ENCODE measurements around the gene HDGFL3. TPM values are rescaled to one million over a fixed set of nuclear protein-coding genes. Genes with fewer than 3 reads are reported as not detected.
"Not testable (repeated sequence)": the region's sequence is repeated elsewhere in the genome, so short reads cannot be mapped to it uniquely, and the experiment has no call there.

Gene HDGFL3
- total RNA-seq = 10 to 100 TPM; 65.3 to 68.4 TPM
- 10 to 100 TPM; 28.0 to 68.1 TPM for polyA plus RNA-seq
- long read RNA-seq, donor 1, full-length matches to known transcripts = 19 of 46 reads
- long read RNA-seq, donor 1, partial matches to known transcripts = 2 of 46 reads
- long read RNA-seq, donor 1, other reads (novel, unspliced or antisense) = 25 of 46 reads
- long read RNA-seq, donor 2, full-length matches to known transcripts = 44 of 68 reads
- long read RNA-seq, donor 2, partial matches to known transcripts = 7 of 68 reads
- long read RNA-seq, donor 2, other reads (novel, unspliced or antisense) = 17 of 68 reads

- WGBS, 2 donors = 0 to 1% methylated on average over 49 to 94 of the region's 94 CpGs
- intact Hi-C loops (cut with DNase I) = loop anchor here (5.0 to 10.0 kb wide), 4 partner anchors 141 to 203 kb away; partner anchors contain the start of genes BTBD1 (in 1 of the 2) and C15orf40 (in 1 of the 2)
- ATAC-seq (ENCODE audit: low FRiP score) (peak; percentile 58), DNase-seq (peak; percentile 71 to 88)
- H3K27me3 ChIP-seq (ENCODE audit: control insufficient read depth in 1 of 2, insufficient read depth in 2 of 2, low read length in 1 of 2) = peaks cover 0 to 1% of the 10 kb centered on the region in 2 donors
- peak within 1 kb of the TSS; percentile 88 to 91 for H3K4me3 ChIP-seq (ENCODE audit: low read length in 2 of 2)
- no peaks in the 10 kb centered on the region for H3K9me3 ChIP-seq (ENCODE audit: control insufficient read depth, low read length)
- H3K36me3 ChIP-seq (ENCODE audit: control insufficient read depth in 1 of 2, insufficient read depth in 2 of 2, low read length in 1 of 2) = no peaks in the 10 kb centered on the region
- H3K4me1 ChIP-seq (ENCODE audit: control insufficient read depth in 1 of 2, insufficient read depth in 2 of 2, low read length in 2 of 2) = peaks cover 0 to 4% of the 10 kb centered on the region in 2 donors
- peak within 1 kb of the TSS; percentile 43 to 85 for H3K27ac ChIP-seq (ENCODE audit: low read depth in 1 of 2, low read length in 2 of 2)
These were observed at the start of gene HDGFL3 for GRCh38 chr15:83207660-83208366. HDGFL3 (minus strand) TSS chr15:83207823; CDS start chr15:83207414, 409 bp downstream.

- Histone ChIP-seq H3K4me3 (ENCODE audit: low read length in 2 of 2) (no peak overlapping the region), H3K27me3 (ENCODE audit: control insufficient read depth in 1 of 2, insufficient read depth in 2 of 2, low read length in 1 of 2) (no peaks in the 10 kb centered on the region), H3K4me1 (ENCODE audit: control insufficient read depth in 1 of 2, insufficient read depth in 2 of 2, low read length in 2 of 2) (no peaks in the 10 kb centered on the region), H3K9me3 (ENCODE audit: control insufficient read depth, low read length) (no peaks in the 10 kb centered on the region), H3K27ac (ENCODE audit: low read depth in 1 of 2, low read length in 2 of 2) (no peak overlapping the region), H3K36me3 (ENCODE audit: control insufficient read depth in 1 of 2, insufficient read depth in 2 of 2, low read length in 1 of 2) (no peaks in the 10 kb centered on the region)
- no peak for ATAC-seq (ENCODE audit: low FRiP score)
- intact Hi-C loops (cut with DNase I) = loop anchor here in 1 of 2 donors (10.0 kb wide), 1 partner anchor 164 kb away; no protein-coding TSS in a partner anchor
- no peak for DNase-seq
These were observed 43.2 kb upstream of the HDGFL3 start for GRCh38 chr15:83250781-83251180.

- WGBS, 2 donors = 18 to 23% methylated on average over 3 of the region's 3 CpGs
- DNase-seq (no peak), ATAC-seq (ENCODE audit: low FRiP score) (no peak)
- Histone ChIP-seq H3K4me3 (ENCODE audit: low read length in 2 of 2) (no peak overlapping the region), H3K36me3 (ENCODE audit: control insufficient read depth in 1 of 2, insufficient read depth in 2 of 2, low read length in 1 of 2) (no peaks in the 10 kb centered on the region), H3K4me1 (ENCODE audit: control insufficient read depth in 1 of 2, insufficient read depth in 2 of 2, low read length in 2 of 2) (no peaks in the 10 kb centered on the region), H3K27ac (ENCODE audit: low read depth in 1 of 2, low read length in 2 of 2) (no peak overlapping the region), H3K27me3 (ENCODE audit: control insufficient read depth in 1 of 2, insufficient read depth in 2 of 2, low read length in 1 of 2) (no peaks in the 10 kb centered on the region), H3K9me3 (ENCODE audit: control insufficient read depth, low read length) (no peaks in the 10 kb centered on the region)
- intact Hi-C loops (cut with DNase I) = loop anchor here (5.0 to 10.0 kb wide), 3 partner anchors 188 to 308 kb away; no protein-coding TSS in a partner anchor
These were observed 41.4 kb upstream of the HDGFL3 start for GRCh38 chr15:83249030-83249343.

GRCh38 chr15:83248151-83249029 is 40.8 kb upstream of the HDGFL3 start:
- ATAC-seq (ENCODE audit: low FRiP score) = peak; percentile 74
- no peaks in the 10 kb centered on the region for H3K27me3 ChIP-seq (ENCODE audit: control insufficient read depth in 1 of 2, insufficient read depth in 2 of 2, low read length in 1 of 2)
- H3K4me1 ChIP-seq (ENCODE audit: control insufficient read depth in 1 of 2, insufficient read depth in 2 of 2, low read length in 2 of 2) = no peaks in the 10 kb centered on the region
- intact Hi-C loops (cut with DNase I) = loop anchor here (5.0 to 10.0 kb wide), 3 partner anchors 189 to 309 kb away; no protein-coding TSS in a partner anchor
- DNase-seq = no peak
- H3K9me3 ChIP-seq (ENCODE audit: control insufficient read depth, low read length) = no peaks in the 10 kb centered on the region
- H3K36me3 ChIP-seq (ENCODE audit: control insufficient read depth in 1 of 2, insufficient read depth in 2 of 2, low read length in 1 of 2) = no peaks in the 10 kb centered on the region
- H3K4me3 ChIP-seq (ENCODE audit: low read length in 2 of 2) = no peak overlapping the region
- WGBS, 2 donors = 14 to 16% methylated on average over 11 of the region's 11 CpGs
- H3K27ac ChIP-seq (ENCODE audit: low read depth in 1 of 2, low read length in 2 of 2) = no peak overlapping the region

- H3K4me1 ChIP-seq (ENCODE audit: control insufficient read depth in 1 of 2, insufficient read depth in 2 of 2, low read length in 2 of 2) = no peaks in the 10 kb centered on the region
- intact Hi-C loops (cut with DNase I) = loop anchor here in 1 of 2 donors (10.0 kb wide), 1 partner anchor 311 kb away; no protein-coding TSS in a partner anchor
- 72% methylated on average over 8 of the region's 8 CpGs for WGBS, 2 donors
- ATAC-seq (ENCODE audit: low FRiP score) (no peak), DNase-seq (no peak)
- H3K4me3 ChIP-seq (ENCODE audit: low read length in 2 of 2) = no peak overlapping the region
- no peaks in the 10 kb centered on the region for H3K36me3 ChIP-seq (ENCODE audit: control insufficient read depth in 1 of 2, insufficient read depth in 2 of 2, low read length in 1 of 2)
- no peaks in the 10 kb centered on the region for H3K27me3 ChIP-seq (ENCODE audit: control insufficient read depth in 1 of 2, insufficient read depth in 2 of 2, low read length in 1 of 2)
- H3K9me3 ChIP-seq (ENCODE audit: control insufficient read depth, low read length) = no peaks in the 10 kb centered on the region
- H3K27ac ChIP-seq (ENCODE audit: low read depth in 1 of 2, low read length in 2 of 2) = no peak overlapping the region
These were observed 36.0 kb upstream of the HDGFL3 start for GRCh38 chr15:83243634-83244033.

- no peaks in the 10 kb centered on the region for H3K27me3 ChIP-seq (ENCODE audit: control insufficient read depth in 1 of 2, insufficient read depth in 2 of 2, low read length in 1 of 2)
- intact Hi-C loops (cut with DNase I) = no loop called here
- H3K27ac ChIP-seq (ENCODE audit: low read depth in 1 of 2, low read length in 2 of 2) = no peak overlapping the region
- H3K9me3 ChIP-seq (ENCODE audit: control insufficient read depth, low read length) = no peaks in the 10 kb centered on the region
- 93 to 98% methylated on average over 21 of the region's 21 CpGs for WGBS, 2 donors
- H3K4me3 ChIP-seq (ENCODE audit: low read length in 2 of 2) = no peak overlapping the region
- no peaks in the 10 kb centered on the region for H3K36me3 ChIP-seq (ENCODE audit: control insufficient read depth in 1 of 2, insufficient read depth in 2 of 2, low read length in 1 of 2)
- DNase-seq (no peak), ATAC-seq (ENCODE audit: low FRiP score) (no peak)
- no peaks in the 10 kb centered on the region for H3K4me1 ChIP-seq (ENCODE audit: control insufficient read depth in 1 of 2, insufficient read depth in 2 of 2, low read length in 2 of 2)
These were observed 22.6 kb upstream of the HDGFL3 start for GRCh38 chr15:83230242-83230641.

GRCh38 chr15:83225449-83225848 is 17.8 kb upstream of the HDGFL3 start:
- Histone ChIP-seq H3K36me3 (ENCODE audit: control insufficient read depth in 1 of 2, insufficient read depth in 2 of 2, low read length in 1 of 2) (no peaks in the 10 kb centered on the region), H3K4me1 (ENCODE audit: control insufficient read depth in 1 of 2, insufficient read depth in 2 of 2, low read length in 2 of 2) (no peaks in the 10 kb centered on the region), H3K9me3 (ENCODE audit: control insufficient read depth, low read length) (peaks cover 2% of the 10 kb centered on the region), H3K27ac (ENCODE audit: low read depth in 1 of 2, low read length in 2 of 2) (no peak overlapping the region), H3K4me3 (ENCODE audit: low read length in 2 of 2) (no peak overlapping the region), H3K27me3 (ENCODE audit: control insufficient read depth in 1 of 2, insufficient read depth in 2 of 2, low read length in 1 of 2) (no peaks in the 10 kb centered on the region)
- ATAC-seq (ENCODE audit: low FRiP score) (no peak), DNase-seq (no peak)
- intact Hi-C loops (cut with DNase I) = no loop called here
- WGBS, 2 donors = 83 to 85% methylated on average over 9 of the region's 9 CpGs

- H3K27me3 ChIP-seq (ENCODE audit: control insufficient read depth in 1 of 2, insufficient read depth in 2 of 2, low read length in 1 of 2); ATAC-seq (ENCODE audit: low FRiP score); H3K27ac ChIP-seq (ENCODE audit: low read depth in 1 of 2, low read length in 2 of 2); H3K9me3 ChIP-seq (ENCODE audit: control insufficient read depth, low read length); DNase-seq; H3K4me1 ChIP-seq (ENCODE audit: control insufficient read depth in 1 of 2, insufficient read depth in 2 of 2, low read length in 2 of 2); intact Hi-C loops (cut with DNase I); H3K4me3 ChIP-seq (ENCODE audit: low read length in 2 of 2); H3K36me3 ChIP-seq (ENCODE audit: control insufficient read depth in 1 of 2, insufficient read depth in 2 of 2, low read length in 1 of 2): not testable (repeated sequence)
- WGBS, 2 donors = 97 to 98% methylated on average over 9 of the region's 9 CpGs
These were observed 14.2 kb upstream of the HDGFL3 start for GRCh38 chr15:83221781-83222180.
